HFF-Myc (cell line): ENCODE measurements around the gene KCNIP1.

Source experiments
- DNase-seq: peaks from one replicate; pipeline ENCODE4 v3.0.0-alpha.2; 2011; ENCODE audit warnings: low read depth; ENCODE audit errors: extremely low read depth
- H3K4me3 ChIP-seq: replicated peaks from 2 replicates; pipeline ENCODE4 v1.5.1; 2011; ENCODE audit warnings: low read depth, mild to moderate bottlenecking, control low read depth, low read length
- CTCF ChIP-seq: IDR thresholded peaks from 2 replicates; pipeline ENCODE4 v1.5.1; 2012; ENCODE audit warnings: mild to moderate bottlenecking, low read depth, low read length, control low read depth; ENCODE audit errors: missing control alignments

The KCNIP1 gene

GRCh38 chr5:170627271-170627670, 123.5 kb downstream of the KCNIP1 start:
- no peak overlapping the region for H3K4me3 ChIP-seq
- DNase-seq: no peak
- TF ChIP-seq CTCF: no peak

- TF ChIP-seq CTCF: no peak
- no peak overlapping the region for H3K4me3 ChIP-seq
- DNase-seq: no peak
These were observed 124.2 kb downstream of the KCNIP1 start for GRCh38 chr5:170628028-170628427.

GRCh38 chr5:170628691-170629565, 125.1 kb downstream of the KCNIP1 start:
- no peak for TF ChIP-seq CTCF
- no peak overlapping the region for H3K4me3 ChIP-seq
- DNase-seq: no peak

- H3K4me3 ChIP-seq: no peak overlapping the region
- TF ChIP-seq CTCF: no peak
- DNase-seq: no peak
These were observed 125.9 kb downstream of the KCNIP1 start for GRCh38 chr5:170629566-170630175.

GRCh38 chr5:170630226-170630625, 126.4 kb downstream of the KCNIP1 start:
- no peak overlapping the region for H3K4me3 ChIP-seq
- no peak for TF ChIP-seq CTCF
- no peak for DNase-seq

GRCh38 chr5:170630711-170631141, 126.9 kb downstream of the KCNIP1 start:
- no peak overlapping the region for H3K4me3 ChIP-seq
- DNase-seq: no peak
- no peak for TF ChIP-seq CTCF
